Pancreas (tissue), 10 donors: Measurements from ENCODE around the gene GREB1L. TPM values are rescaled to one million over a fixed set of nuclear protein-coding genes. Genes with fewer than 3 reads are reported as not detected.

Source experiments
- ATAC-seq, 4 donors: fragments of 200-7000 bp; cut with Tn5 transposase; one replicate each; pipeline versions ENCODE4 v1.8.0 to v1.9.1; 2020; ENCODE audit warnings: mild to moderate bottlenecking in 4 of 4, moderate library complexity in 4 of 4
- DNase-seq, 6 donors: peaks; one replicate each; pipeline ENCODE4 v3.0.0-alpha.2; 2020
- FAIRE-seq: peaks from 2 replicates; lab custom pipeline; 2012; peaks lifted over from hg19 to GRCh38; lab: Jason Lieb, UNC
- H3K27ac ChIP-seq, 4 donors: fragments of 200-600 bp; sonication (generic); 1 replicate in 3 of 4; 2 replicates in 1 of 4; pipeline versions ENCODE4 v1.5.0 to v1.8.0; 2020
- H3K27me3 ChIP-seq, 4 donors: fragments of 200-600 bp; one replicate each; pipeline ENCODE4 v1.8.0; 2021
- H3K36me3 ChIP-seq, 3 donors: fragments of 200-600 bp; sonication (generic) in 1 of 3; one replicate each; pipeline versions ENCODE4 v1.5.0 to v1.8.0; 2020 to 2021
- H3K4me1 ChIP-seq, 3 donors: fragments of 200-600 bp; one replicate each; pipeline ENCODE4 v1.8.0; 2021
- H3K4me3 ChIP-seq, 4 donors: fragments of 200-600 bp; sonication (generic) in 2 of 4; one replicate each; pipeline versions ENCODE4 v1.5.0 to v1.8.0; 2020 to 2021
- H3K9me3 ChIP-seq, 4 donors: fragments of 200-600 bp; one replicate each; pipeline ENCODE4 v1.8.0; 2021
- CTCF ChIP-seq, 4 donors: fragments of 200-600 bp; sonication (generic) in 3 of 4; IDR thresholded peaks; one replicate each; pipeline versions ENCODE4 v1.5.0 to v1.8.0; 2021; ENCODE audit warnings: antibody characterized with exemption in 4 of 4
- WGBS, 2 donors: extraction: QIAGEN DNeasy Blood & Tissue Kit; methylation state at CpG; one replicate each; pipeline ENCODE4 v1.1.7; 2013; 5-methylcytosine and 5-hydroxymethylcytosine counted together
- intact Hi-C, 3 donors: fragments of 100-400 bp; cut with DNase I; formaldehyde crosslinking; loops; one replicate each; pipeline versions ENCODE4 v1.11.1 to v1.14.2; 2022
- polyA plus RNA-seq, 2 donors: library from polyadenylated mRNA; stranded (reverse); fragments of 200-250 nt; gene quantifications; one replicate each; pipeline ENCODE4 v1.2.3, GENCODE V29; 2013
- total RNA-seq, 6 donors: library from RNA; stranded (reverse); fragmentation: NEBNext Ultra II Directional in 4 of 6; extraction: Animal tissue kit (Norgen Biotek cat#: 25700) in 4 of 6; gene quantifications; one replicate each; pipeline versions ENCODE4 v1.2.1 to v1.2.4, GENCODE V29; 2021 to 2023
- donor health status: healthy with polysubstance abuse.
- donor health status: DM: no; HTN: no; CAD: no; lungs with moderate emphysema.
- donor health status: DM: no; HTN: no; CAD: no.
- donor health status: control.
- donor health status: control.
- donor health status: Bipolar disorder and iron deficiency.
- donor health status: DM: yes; HTN: yes; CAD: no.
- donor health status: DM: no; HTN: no; CAD: no.
- donor health status: DM: no; HTN: no; CAD: no.
- donor health status: DM: yes; HTN: yes; CAD: no.

The GREB1L gene
- total and polyA plus RNA-seq, 8 donors: 0.03 to 0.34 (median 0.19) TPM; not detected in 2

- H3K36me3 ChIP-seq: no peaks in the 10 kb centered on the region
- TF ChIP-seq CTCF (IDR thresholded peaks at IDR 0.05): no peak
- intact Hi-C loops: no loop called here
- no peak overlapping the region for H3K4me3 ChIP-seq
- ATAC-seq: no peak
- no peak for DNase-seq
- FAIRE-seq: no peak
- no peaks in the 10 kb centered on the region for H3K27me3 ChIP-seq
- WGBS, 2 donors: 56 to 70% methylated on average over 4 of the region's 4 CpGs
- no peaks in the 10 kb centered on the region for H3K4me1 ChIP-seq
- no peaks in the 10 kb centered on the region for H3K9me3 ChIP-seq
- H3K27ac ChIP-seq: no peak overlapping the region
Observed at GRCh38 chr18:21298351-21298750, 56.3 kb downstream of the GREB1L start.

GRCh38 chr18:21300035-21300907, 58.2 kb downstream of the GREB1L start:
- intact Hi-C loops: no loop called here
- no peak for FAIRE-seq
- no peak for ATAC-seq
- Histone ChIP-seq H3K9me3 (no peaks in the 10 kb centered on the region), H3K27ac (no peak overlapping the region), H3K4me1 (no peaks in the 10 kb centered on the region), H3K27me3 (no peaks in the 10 kb centered on the region), H3K36me3 (no peaks in the 10 kb centered on the region), H3K4me3 (no peak overlapping the region)
- TF ChIP-seq CTCF (IDR thresholded peaks at IDR 0.05): no peak
- WGBS, 2 donors: 24 to 27% methylated on average over 6 of the region's 6 CpGs
- DNase-seq: no peak

GRCh38 chr18:21300908-21301200, 58.8 kb downstream of the GREB1L start:
- no peaks in the 10 kb centered on the region for H3K27me3 ChIP-seq
- no peak for FAIRE-seq
- H3K27ac ChIP-seq: no peak overlapping the region
- H3K4me3 ChIP-seq: no peak overlapping the region
- intact Hi-C loops: no loop called here
- H3K4me1 ChIP-seq: no peaks in the 10 kb centered on the region
- no peak for ATAC-seq
- no peak for DNase-seq
- H3K36me3 ChIP-seq: no peaks in the 10 kb centered on the region
- TF ChIP-seq CTCF (IDR thresholded peaks at IDR 0.05): no peak
- 30 to 42% methylated on average over 1 of the region's 1 CpG for WGBS, 2 donors
- H3K9me3 ChIP-seq: no peaks in the 10 kb centered on the region

- H3K27me3 ChIP-seq: no peaks in the 10 kb centered on the region
- DNase-seq: no peak
- ATAC-seq: no peak
- no peak for TF ChIP-seq CTCF (IDR thresholded peaks at IDR 0.05)
- intact Hi-C loops: no loop called here
- 48% methylated on average over 5 of the region's 5 CpGs for WGBS, 2 donors
- H3K4me3 ChIP-seq: no peak overlapping the region
- no peaks in the 10 kb centered on the region for H3K4me1 ChIP-seq
- no peak for FAIRE-seq
- H3K27ac ChIP-seq: no peak overlapping the region
- H3K9me3 ChIP-seq: no peaks in the 10 kb centered on the region
- H3K36me3 ChIP-seq: no peaks in the 10 kb centered on the region
Observed at GRCh38 chr18:21303445-21303844, 61.4 kb downstream of the GREB1L start.

- intact Hi-C loops: no loop called here
- ATAC-seq (no peak), DNase-seq (no peak), FAIRE-seq (no peak)
- no peaks in the 10 kb centered on the region for H3K36me3 ChIP-seq
- H3K27me3 ChIP-seq: no peaks in the 10 kb centered on the region
- H3K4me3 ChIP-seq: no peak overlapping the region
- TF ChIP-seq CTCF (IDR thresholded peaks at IDR 0.05): no peak
- H3K4me1 ChIP-seq: no peaks in the 10 kb centered on the region
- H3K9me3 ChIP-seq: no peaks in the 10 kb centered on the region
- WGBS, 2 donors: 59 to 79% methylated on average over 2 of the region's 2 CpGs
- H3K27ac ChIP-seq: no peak overlapping the region
Observed at GRCh38 chr18:21303895-21304294, 61.9 kb downstream of the GREB1L start.
